Pancreas (tissue), 10 donors: ENCODE measurements around the gene RIC1. TPM values are rescaled to one million over a fixed set of nuclear protein-coding genes. Genes with fewer than 3 reads are reported as not detected.
"Not testable (repeated sequence)": the region's sequence is repeated elsewhere in the genome, so short reads cannot be mapped to it uniquely, and the experiment has no call there.

ENCODE experiments used
- ATAC-seq, 4 donors: fragments of 200-7000 bp; cut with Tn5 transposase; one replicate each; pipeline versions ENCODE4 v1.8.0 to v1.9.1; 2020; ENCODE audit warnings: mild to moderate bottlenecking in 4 of 4, moderate library complexity in 4 of 4
- DNase-seq, 6 donors: peaks; one replicate each; pipeline ENCODE4 v3.0.0-alpha.2; 2020
- FAIRE-seq: peaks from 2 replicates; lab custom pipeline; 2012; peaks lifted over from hg19 to GRCh38; lab: Jason Lieb, UNC
- H3K27ac ChIP-seq, 4 donors: fragments of 200-600 bp; sonication (generic); 1 replicate in 3 of 4; 2 replicates in 1 of 4; pipeline versions ENCODE4 v1.5.0 to v1.8.0; 2020
- H3K27me3 ChIP-seq, 4 donors: fragments of 200-600 bp; one replicate each; pipeline ENCODE4 v1.8.0; 2021
- H3K36me3 ChIP-seq, 3 donors: fragments of 200-600 bp; sonication (generic) in 1 of 3; one replicate each; pipeline versions ENCODE4 v1.5.0 to v1.8.0; 2020 to 2021
- H3K4me1 ChIP-seq, 3 donors: fragments of 200-600 bp; one replicate each; pipeline ENCODE4 v1.8.0; 2021
- H3K4me3 ChIP-seq, 4 donors: fragments of 200-600 bp; sonication (generic) in 2 of 4; one replicate each; pipeline versions ENCODE4 v1.5.0 to v1.8.0; 2020 to 2021
- H3K9me3 ChIP-seq, 4 donors: fragments of 200-600 bp; one replicate each; pipeline ENCODE4 v1.8.0; 2021
- CTCF ChIP-seq, 4 donors: fragments of 200-600 bp; sonication (generic) in 3 of 4; IDR thresholded peaks; one replicate each; pipeline versions ENCODE4 v1.5.0 to v1.8.0; 2021; ENCODE audit warnings: antibody characterized with exemption in 4 of 4
- WGBS, 2 donors: extraction: QIAGEN DNeasy Blood & Tissue Kit; methylation state at CpG; one replicate each; pipeline ENCODE4 v1.1.7; 2013; 5-methylcytosine and 5-hydroxymethylcytosine counted together
- intact Hi-C, 3 donors: fragments of 100-400 bp; cut with DNase I; formaldehyde crosslinking; loops; one replicate each; pipeline versions ENCODE4 v1.11.1 to v1.14.2; 2022
- polyA plus RNA-seq, 2 donors: library from polyadenylated mRNA; stranded (reverse); fragments of 200-250 nt; gene quantifications; one replicate each; pipeline ENCODE4 v1.2.3, GENCODE V29; 2013
- total RNA-seq, 6 donors: library from RNA; stranded (reverse); fragmentation: NEBNext Ultra II Directional in 4 of 6; extraction: Animal tissue kit (Norgen Biotek cat#: 25700) in 4 of 6; gene quantifications; one replicate each; pipeline versions ENCODE4 v1.2.1 to v1.2.4, GENCODE V29; 2021 to 2023
- donor health status: healthy with polysubstance abuse.
- donor health status: DM: no; HTN: no; CAD: no; lungs with moderate emphysema.
- donor health status: DM: no; HTN: no; CAD: no.
- donor health status: control.
- donor health status: control.
- donor health status: Bipolar disorder and iron deficiency.
- donor health status: DM: yes; HTN: yes; CAD: no.
- donor health status: DM: no; HTN: no; CAD: no.
- donor health status: DM: no; HTN: no; CAD: no.
- donor health status: DM: yes; HTN: yes; CAD: no.

RIC1 gene
- total and polyA plus RNA-seq, 8 donors: 2.9 to 11.8 (median 8.4) TPM

DNA sequence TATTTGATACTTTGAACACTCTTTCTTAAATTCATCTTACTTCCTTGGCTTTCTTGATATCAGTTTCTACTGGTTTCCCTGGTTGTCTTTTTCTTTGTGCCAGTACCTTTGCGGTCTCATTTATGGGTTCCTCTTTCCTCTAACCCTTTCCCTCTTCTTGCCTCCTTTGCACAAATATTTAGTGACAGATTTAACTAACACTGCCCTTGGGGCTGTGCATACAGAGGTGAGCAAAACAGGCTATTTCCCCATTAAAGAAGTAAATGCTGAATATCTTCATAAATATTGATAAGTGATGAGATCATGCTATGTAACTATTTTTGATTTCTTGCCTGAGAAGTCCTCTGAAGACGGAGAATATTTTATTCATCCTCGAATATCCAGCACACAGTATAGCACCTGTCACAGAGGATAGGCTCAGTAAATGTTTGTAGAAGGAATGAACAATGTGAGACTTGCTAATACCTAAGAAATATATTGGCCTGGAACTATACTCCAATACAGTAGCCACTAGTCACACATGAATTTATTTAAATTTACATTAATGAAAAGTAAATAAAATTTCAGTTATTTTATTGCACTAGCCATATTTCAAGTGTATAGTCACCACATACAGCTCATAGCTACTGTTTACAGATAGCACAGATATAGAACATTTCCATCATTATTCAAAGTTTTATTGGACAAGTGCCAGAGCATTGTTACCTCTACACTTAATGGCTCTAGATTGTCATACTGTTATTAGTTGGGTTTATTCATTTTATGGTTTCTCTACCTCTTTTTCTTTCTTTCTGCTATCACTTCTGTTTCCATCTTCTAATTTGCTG lies 90.4 kb downstream of the RIC1 start:
- TF ChIP-seq CTCF (IDR thresholded peaks at IDR 0.05): no peak
- FAIRE-seq: no peak
- no peaks in the 10 kb centered on the region for H3K9me3 ChIP-seq
- no peaks in the 10 kb centered on the region for H3K27me3 ChIP-seq
- ATAC-seq: no peak
- peaks cover 0 to 4% (median 2%) of the 10 kb centered on the region in 3 donors for H3K36me3 ChIP-seq
- DNase-seq: no peak
- H3K4me1 ChIP-seq: peaks cover 0 to 5% (median 3%) of the 10 kb centered on the region in 3 donors
- 48 to 49% methylated on average over 3 of the region's 3 CpGs for WGBS, 2 donors
- no peak overlapping the region for H3K27ac ChIP-seq
- intact Hi-C loops: no loop called here
- no peak overlapping the region for H3K4me3 ChIP-seq

DNA sequence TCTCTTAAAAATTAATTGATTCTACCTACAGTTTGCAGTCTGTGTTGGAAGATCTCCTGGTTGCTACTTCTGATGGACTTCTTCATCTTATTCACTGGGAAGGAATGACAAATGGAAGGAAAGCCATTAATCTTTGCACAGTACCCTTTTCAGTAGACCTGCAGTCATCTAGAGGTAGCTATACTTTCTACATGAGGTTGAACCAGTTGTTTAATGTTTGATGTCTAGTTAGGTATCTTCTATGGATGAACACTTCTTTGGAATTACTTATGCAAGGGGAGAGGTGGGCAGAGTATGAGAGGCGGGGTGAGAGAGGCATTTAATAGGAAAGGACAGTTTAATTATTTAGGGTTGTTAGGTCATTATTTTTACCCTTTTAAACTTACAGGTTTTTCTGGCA lies 91.2 kb downstream of the RIC1 start:
- Histone ChIP-seq H3K27me3 (no peaks in the 10 kb centered on the region), H3K9me3 (no peaks in the 10 kb centered on the region), H3K4me1 (peaks cover 0 to 3% (median 3%) of the 10 kb centered on the region in 3 donors), H3K36me3 (peaks cover 0 to 4% (median 2%) of the 10 kb centered on the region in 3 donors), H3K4me3 (no peak overlapping the region), H3K27ac (no peak overlapping the region)
- ATAC-seq: no peak
- intact Hi-C loops: no loop called here
- DNase-seq: no peak
- no peak for TF ChIP-seq CTCF (IDR thresholded peaks at IDR 0.05)
- WGBS, 2 donors: 100% methylated on average over 1 of the region's 1 CpG
- FAIRE-seq: no peak

DNA sequence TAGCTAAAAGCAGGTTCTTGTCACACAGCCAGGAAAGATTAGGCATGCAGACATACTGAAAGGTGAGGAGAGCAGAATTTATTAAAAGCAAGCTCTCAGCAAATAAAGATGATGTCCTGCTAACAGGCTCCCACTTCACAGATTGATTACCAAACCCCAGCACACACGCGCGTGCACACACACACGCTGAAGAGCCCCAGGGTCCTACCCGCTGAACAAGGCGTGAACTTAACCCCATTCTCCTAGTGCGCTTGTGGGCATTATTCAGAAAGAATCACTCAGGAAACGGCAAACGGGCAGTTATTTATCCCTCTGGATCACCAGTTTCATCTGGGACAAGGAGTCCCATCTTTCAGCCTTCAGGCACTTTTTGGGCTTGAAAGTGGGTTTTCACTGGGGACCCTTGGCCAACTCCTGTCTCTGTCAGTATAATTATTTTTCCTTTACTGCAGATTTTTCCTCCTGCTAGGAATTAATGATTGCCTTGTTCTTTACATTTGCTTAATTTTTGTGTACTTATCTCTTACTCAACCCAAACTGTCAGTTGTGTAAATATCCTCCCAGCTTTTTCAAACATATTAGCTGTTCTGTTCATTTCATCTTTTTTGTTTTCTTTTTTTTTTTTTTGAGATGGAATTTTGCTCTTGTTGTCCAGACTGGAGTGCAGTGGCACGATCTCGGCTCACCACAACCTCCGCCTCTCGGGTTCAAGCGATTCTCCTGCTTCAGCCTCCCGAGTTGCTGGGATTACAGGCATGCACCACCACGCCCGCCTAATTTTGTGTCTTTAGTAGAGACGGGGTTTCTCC lies 92.6 kb downstream of the RIC1 start:
- FAIRE-seq (no peak), DNase-seq (no peak), ATAC-seq (peak in 3 of 4 donors; percentile 24 to 74 (median 43))
- no peaks in the 10 kb centered on the region for H3K27me3 ChIP-seq
- no peak overlapping the region for H3K4me3 ChIP-seq
- H3K36me3 ChIP-seq: peaks cover 0 to 4% (median 2%) of the 10 kb centered on the region in 3 donors
- peaks cover 0 to 3% (median 0%) of the 10 kb centered on the region in 3 donors for H3K4me1 ChIP-seq
- H3K9me3 ChIP-seq: no peaks in the 10 kb centered on the region
- no peak overlapping the region for H3K27ac ChIP-seq
- TF ChIP-seq CTCF (IDR thresholded peaks at IDR 0.05): no peak
- 91 to 93% methylated on average over 18 of the region's 18 CpGs for whole genome bisulfite sequencing, 2 donors
- intact Hi-C loops: no loop called here

DNA sequence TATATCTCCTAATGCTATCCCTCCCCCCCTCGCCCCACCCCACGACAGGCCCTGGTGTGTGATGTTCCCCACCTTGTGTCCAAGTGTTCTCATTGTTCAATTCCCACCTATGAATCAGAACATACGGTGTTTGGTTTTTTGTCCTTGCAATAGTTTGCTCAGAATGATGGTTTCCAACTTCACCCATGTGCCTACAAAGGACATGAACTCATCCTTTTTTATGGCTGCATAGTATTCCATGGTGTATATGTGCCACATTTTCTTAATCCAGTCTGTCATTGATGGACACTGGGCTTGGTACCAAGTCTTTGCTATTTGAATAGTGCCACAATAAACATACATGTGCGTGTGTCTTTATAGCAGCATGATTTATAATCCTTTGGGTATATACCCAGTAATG lies 93.8 kb downstream of the RIC1 start:
- 96 to 98% methylated on average over 4 of the region's 4 CpGs for WGBS, 2 donors

GRCh38 chr9:5735072-5735471 lies 106.2 kb downstream of the RIC1 start:
- Histone ChIP-seq H3K27ac (no peak overlapping the region), H3K9me3 (no peaks in the 10 kb centered on the region), H3K36me3 (peaks cover 0 to 4% (median 0%) of the 10 kb centered on the region in 3 donors), H3K27me3 (no peaks in the 10 kb centered on the region), H3K4me1 (no peaks in the 10 kb centered on the region), H3K4me3 (no peak overlapping the region)
- DNase-seq (no peak), FAIRE-seq (no peak), ATAC-seq (no peak)
- intact Hi-C loops: no loop called here
- TF ChIP-seq CTCF (IDR thresholded peaks at IDR 0.05): no peak
- 48 to 57% methylated on average over 2 of the region's 2 CpGs for WGBS, 2 donors

More for the DNA sequence above, 93.8 kb downstream of the RIC1 start:
- H3K4me3 ChIP-seq, H3K27ac ChIP-seq, ATAC-seq, H3K27me3 ChIP-seq, intact Hi-C loops, H3K9me3 ChIP-seq, FAIRE-seq, H3K36me3 ChIP-seq, H3K4me1 ChIP-seq, DNase-seq: not testable (repeated sequence)
